Brain microvascular endothelial cell (primary cell): Measurements from ENCODE around the gene ADI1.

ENCODE experiments used
- DNase-seq: peaks from one replicate; pipeline ENCODE4 v3.0.0-alpha.2; 2020
- H3K27ac ChIP-seq: fragments of 250-450 bp; sonication (Bioruptor Pico); 2 replicates; pipeline ENCODE4 v1.5.1; 2020; ENCODE audit warnings: mild to moderate bottlenecking, moderate library complexity
- H3K27me3 ChIP-seq: fragments of 250-450 bp; sonication (Bioruptor Pico); replicated peaks from 2 replicates; pipeline ENCODE4 v1.5.1; 2020; ENCODE audit warnings: mild to moderate bottlenecking
- H3K36me3 ChIP-seq: fragments of 250-450 bp; sonication (Bioruptor Pico); replicated peaks from 2 replicates; pipeline ENCODE4 v1.5.1; 2020; ENCODE audit warnings: mild to moderate bottlenecking
- H3K4me3 ChIP-seq: 2 replicates; pipeline ENCODE4 v1.5.1; 2011; ENCODE audit warnings: low read depth, mild to moderate bottlenecking, control low read depth, low read length, moderate library complexity
- CTCF ChIP-seq: IDR thresholded peaks from 2 replicates; pipeline ENCODE4 v1.5.1; 2011; ENCODE audit warnings: low read depth, mild to moderate bottlenecking, moderate library complexity, low read length, control low read depth, inconsistent platforms; ENCODE audit errors: missing control alignments
- in situ Hi-C: cut with HindIII; loops from 2 replicates; pipeline ENCODE4 v1.10.0; 2017; ENCODE audit warnings: low sequenced_read_pairs, low pct_ligation_motif_present

Gene ADI1

GRCh38 chr2:3453190-3453999 lies 65.9 kb downstream of the ADI1 start:
- H3K36me3 ChIP-seq, result peaks cover 29% of the 10 kb centered on the region
- in situ Hi-C loops, result no loop called here
- H3K27me3 ChIP-seq, result no peaks in the 10 kb centered on the region
- H3K4me3 ChIP-seq, result no peak overlapping the region
- H3K27ac ChIP-seq, result no peak overlapping the region
- no peak for TF ChIP-seq CTCF
- no peak for DNase-seq

GRCh38 chr2:3451926-3452671 lies 67.2 kb downstream of the ADI1 start:
- Histone ChIP-seq H3K27ac (no peak overlapping the region), H3K27me3 (no peaks in the 10 kb centered on the region), H3K36me3 (peaks cover 30% of the 10 kb centered on the region), H3K4me3 (no peak overlapping the region)
- TF ChIP-seq CTCF, result no peak
- DNase-seq, result no peak
- in situ Hi-C loops, result no loop called here

GRCh38 chr2:3451169-3451568 lies 68.2 kb downstream of the ADI1 start:
- DNase-seq, result no peak
- TF ChIP-seq CTCF, result no peak
- Histone ChIP-seq H3K4me3 (no peak overlapping the region), H3K27ac (no peak overlapping the region), H3K36me3 (peaks cover 31% of the 10 kb centered on the region), H3K27me3 (no peaks in the 10 kb centered on the region)
- in situ Hi-C loops, result no loop called here

GRCh38 chr2:3450385-3451010 lies 68.8 kb downstream of the ADI1 start:
- Histone ChIP-seq H3K36me3 (peaks cover 38% of the 10 kb centered on the region), H3K4me3 (no peak overlapping the region), H3K27me3 (no peaks in the 10 kb centered on the region), H3K27ac (no peak overlapping the region)
- TF ChIP-seq CTCF, result no peak
- in situ Hi-C loops, result no loop called here
- DNase-seq, result no peak

- no peak for TF ChIP-seq CTCF
- no peaks in the 10 kb centered on the region for H3K27me3 ChIP-seq
- no peak for DNase-seq
- peaks cover 44% of the 10 kb centered on the region for H3K36me3 ChIP-seq
- H3K4me3 ChIP-seq, result no peak overlapping the region
- in situ Hi-C loops, result no loop called here
- no peak overlapping the region for H3K27ac ChIP-seq
These were observed 69.4 kb downstream of the ADI1 start for GRCh38 chr2:3449936-3450335.
